ENCODE results near the gene ATP7A. TPM values are rescaled to one million over a fixed set of nuclear protein-coding genes. Genes with fewer than 3 reads are reported as not detected.
A peak's percentile ranks its signal among the peaks of the same experiment; 100 is the strongest.

The ATP7A gene
- total and polyA plus RNA-seq, 9 of the 15 experiments (the other 6 are each of a cell fraction or from before 2014, with no cell fraction given): 7.8 to 22.7 (median 11.6) TPM

DNA sequence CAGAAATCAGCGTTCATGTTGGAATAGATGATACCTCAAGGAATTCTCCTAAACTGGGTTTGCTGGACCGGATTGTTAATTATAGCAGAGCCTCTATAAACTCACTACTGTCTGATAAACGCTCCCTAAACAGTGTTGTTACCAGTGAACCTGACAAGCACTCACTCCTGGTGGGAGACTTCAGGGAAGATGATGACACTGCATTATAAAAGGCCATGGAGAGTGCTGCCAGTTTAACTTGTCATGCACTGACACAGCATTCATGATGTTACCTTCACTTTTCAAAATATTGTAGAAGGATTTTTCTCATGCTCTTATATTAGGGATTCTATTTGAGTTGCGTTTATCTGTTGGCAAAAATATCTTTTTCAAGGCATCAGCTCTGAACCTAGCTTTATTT is 135.9 kb downstream of the ATP7A start (continued):
- TF ChIP-seq RBM34 (IDR thresholded peaks at IDR 0.05; ENCODE audit: borderline replicate concordance, insufficient read depth, low read length) (no peak), MAFF (IDR thresholded peaks at IDR 0.05; ENCODE audit: low read length) (peak; percentile 10; the same call in 1 of the 2 replicates), C11orf30 (IDR thresholded peaks at IDR 0.05; ENCODE audit: low read depth) (peak; percentile 50), SP2 (IDR thresholded peaks at IDR 0.05; ENCODE audit: extremely low read depth, low read depth, low read length, poor library complexity, severe bottlenecking) (no peak), KLF13 (tag; IDR thresholded peaks at IDR 0.05; ENCODE audit: borderline replicate concordance, low read depth) (no peak), ZNF316 (IDR thresholded peaks at IDR 0.05) (peak; percentile 70; the same call in 1 of the 2 replicates), CBFA2T3 (IDR thresholded peaks at IDR 0.05) (no peak), ZNF431 (CRISPR knock-in tag; IDR thresholded peaks at IDR 0.05) (no peak), JUN (IDR thresholded peaks at IDR 0.05; ENCODE audit: borderline replicate concordance, low read depth, low read length) (no peak), JUN (CRISPR knock-in tag; IDR thresholded peaks at IDR 0.05; ENCODE audit: borderline replicate concordance) (no peak), MTA3 (IDR thresholded peaks at IDR 0.05; ENCODE audit: borderline replicate concordance) (no peak), FOXA1 (IDR thresholded peaks at IDR 0.05; ENCODE audit: borderline replicate concordance) (no peak), MAFG (tag; conservative IDR thresholded peaks at IDR 0.05) (peak; percentile 70), CC2D1A (IDR thresholded peaks at IDR 0.05) (no peak), MAFK (IDR thresholded peaks at IDR 0.05; ENCODE audit: low read length) (peak; percentile 35; the same call in 1 of the 2 replicates), FOSL1 (tag; conservative IDR thresholded peaks at IDR 0.05) (no peak), WHSC1 (IDR thresholded peaks at IDR 0.05; ENCODE audit: low read length) (no peak)

Data from K562 (cell line).